Measurements from ENCODE around the gene ELK1. TPM values are rescaled to one million over a fixed set of nuclear protein-coding genes. Genes with fewer than 3 reads are reported as not detected.

Gene ELK1
- total and polyA plus RNA-seq, 3 donors from 2014 or later: 70.9 to 114 (median 102) TPM

DNA sequence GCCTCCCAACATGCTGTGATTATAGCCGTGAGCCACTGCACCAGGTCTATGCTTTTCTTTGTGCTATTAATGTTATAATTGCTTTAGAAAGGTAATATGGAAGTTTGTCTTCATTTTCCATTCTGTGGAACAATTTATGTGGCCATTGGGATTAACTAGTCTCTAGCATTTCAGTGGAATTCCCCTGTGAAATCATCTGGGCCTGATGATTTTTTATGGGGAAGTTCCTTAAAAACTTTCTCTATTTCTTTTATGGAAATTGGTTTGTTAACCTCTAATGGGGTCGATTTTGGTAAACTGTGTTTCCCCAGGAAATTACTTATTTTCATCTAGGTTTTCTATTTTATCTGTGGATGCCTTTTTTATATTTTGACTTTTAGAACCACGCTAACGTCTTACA is 56.8 kb downstream of the ELK1 start:
- H3K36me3 ChIP-seq (ENCODE audit: low read depth, missing control alignments): no peaks in the 10 kb centered on the region
- no peak for DNase-seq
- H3K4me3 ChIP-seq: no peak overlapping the region
- H3K4me1 ChIP-seq: no peaks in the 10 kb centered on the region
- WGBS, 2 donors: 93 to 94% methylated on average over 4 of the region's 4 CpGs
- H3K9me3 ChIP-seq: no peaks in the 10 kb centered on the region
- H3K27me3 ChIP-seq: no peaks in the 10 kb centered on the region
- TF ChIP-seq, protein P1, sequence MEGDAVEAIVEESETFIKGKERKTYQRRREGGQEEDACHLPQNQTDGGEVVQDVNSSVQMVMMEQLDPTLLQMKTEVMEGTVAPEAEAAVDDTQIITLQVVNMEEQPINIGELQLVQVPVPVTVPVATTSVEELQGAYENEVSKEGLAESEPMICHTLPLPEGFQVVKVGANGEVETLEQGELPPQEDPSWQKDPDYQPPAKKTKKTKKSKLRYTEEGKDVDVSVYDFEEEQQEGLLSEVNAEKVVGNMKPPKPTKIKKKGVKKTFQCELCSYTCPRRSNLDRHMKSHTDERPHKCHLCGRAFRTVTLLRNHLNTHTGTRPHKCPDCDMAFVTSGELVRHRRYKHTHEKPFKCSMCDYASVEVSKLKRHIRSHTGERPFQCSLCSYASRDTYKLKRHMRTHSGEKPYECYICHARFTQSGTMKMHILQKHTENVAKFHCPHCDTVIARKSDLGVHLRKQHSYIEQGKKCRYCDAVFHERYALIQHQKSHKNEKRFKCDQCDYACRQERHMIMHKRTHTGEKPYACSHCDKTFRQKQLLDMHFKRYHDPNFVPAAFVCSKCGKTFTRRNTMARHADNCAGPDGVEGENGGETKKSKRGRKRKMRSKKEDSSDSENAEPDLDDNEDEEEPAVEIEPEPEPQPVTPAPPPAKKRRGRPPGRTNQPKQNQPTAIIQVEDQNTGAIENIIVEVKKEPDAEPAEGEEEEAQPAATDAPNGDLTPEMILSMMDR (IDR thresholded peaks at IDR 0.05): no peak
- no peak overlapping the region for H3K27ac ChIP-seq
- intact Hi-C loops (cut with DNase I; ENCODE audit: low total_unique reads): no loop called here

DNA sequence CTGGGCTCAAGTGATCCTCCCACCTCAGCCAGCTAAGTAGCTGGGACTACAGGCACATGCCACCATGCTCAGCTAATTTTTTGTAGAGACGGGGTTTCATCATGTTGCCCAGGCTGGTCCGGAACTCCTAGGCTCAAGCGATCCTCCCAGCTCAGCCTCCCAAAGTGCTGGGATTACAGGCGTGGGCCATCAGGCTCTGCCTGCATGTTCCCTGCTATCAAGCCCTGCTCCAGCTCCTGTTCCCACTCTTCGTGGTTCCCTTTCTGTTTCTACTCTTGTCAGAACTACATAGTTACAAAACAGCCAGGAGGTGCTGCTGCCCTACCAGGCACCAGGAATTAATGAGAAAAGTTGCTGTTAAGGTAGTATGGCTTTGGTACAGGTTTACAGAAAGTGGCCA is 59.4 kb downstream of the ELK1 start:
- Histone ChIP-seq H3K27me3 (no peaks in the 10 kb centered on the region), H3K4me1 (no peaks in the 10 kb centered on the region), H3K4me3 (no peak overlapping the region), H3K9me3 (no peaks in the 10 kb centered on the region), H3K36me3 (ENCODE audit: low read depth, missing control alignments) (no peaks in the 10 kb centered on the region), H3K27ac (no peak overlapping the region)
- intact Hi-C loops (cut with DNase I; ENCODE audit: low total_unique reads): no loop called here
- TF ChIP-seq POLR2A (IDR thresholded peaks at IDR 0.05): no peak
- TF ChIP-seq, protein P1 (IDR thresholded peaks at IDR 0.05): no peak
- WGBS, 2 donors: 40 to 83% methylated on average over 1 to 5 of the region's 5 CpGs
- DNase-seq: no peak

DNA sequence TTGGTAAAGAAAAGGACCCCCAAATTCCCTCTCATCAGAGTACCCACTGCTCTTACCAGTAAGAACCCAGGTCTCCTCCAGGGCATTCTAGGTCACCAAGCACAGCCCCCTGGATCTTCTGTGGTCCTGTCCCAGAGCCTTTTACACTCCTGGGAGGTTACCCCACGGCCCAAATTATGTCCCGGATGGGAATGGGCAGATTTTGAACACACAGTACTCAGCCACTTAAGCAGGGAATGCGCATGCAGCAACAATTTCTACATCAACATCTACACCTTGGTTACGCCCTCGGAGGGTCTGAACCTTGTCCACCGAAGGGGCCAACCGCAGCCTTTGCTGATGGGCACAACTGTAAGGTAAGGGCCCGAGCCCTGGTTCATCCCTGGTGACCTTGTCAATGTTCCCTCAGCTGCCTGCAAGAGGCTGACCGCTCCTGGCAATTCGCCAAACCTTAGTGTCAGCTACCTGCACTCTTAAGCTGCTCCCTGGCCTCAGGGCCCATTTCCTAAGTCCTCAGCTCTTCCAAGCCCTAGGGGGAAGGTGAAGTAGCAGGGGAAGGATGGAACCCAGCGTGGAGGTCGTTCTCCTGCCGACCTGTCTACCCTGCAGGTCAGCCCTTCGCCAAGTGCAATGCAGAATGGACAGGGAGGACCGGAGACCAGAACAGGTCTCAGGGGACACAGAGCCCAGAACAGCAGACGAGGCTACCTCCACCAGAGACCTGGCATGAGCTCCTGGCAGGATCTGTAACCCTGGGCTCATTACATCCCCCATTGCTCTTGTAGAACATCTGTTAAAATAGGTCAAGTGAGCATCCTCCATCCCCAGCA is 62.2 kb downstream of the ELK1 start:
- WGBS, 2 donors: 83 to 100% methylated on average over 1 to 15 of the region's 16 CpGs
- Histone ChIP-seq H3K27ac (no peak overlapping the region), H3K9me3 (no peaks in the 10 kb centered on the region), H3K4me3 (no peak overlapping the region), H3K27me3 (no peaks in the 10 kb centered on the region), H3K36me3 (ENCODE audit: low read depth, missing control alignments) (no peaks in the 10 kb centered on the region), H3K4me1 (peaks cover 6% of the 10 kb centered on the region)
- no peak for TF ChIP-seq POLR2A (IDR thresholded peaks at IDR 0.05)
- TF ChIP-seq, protein P1 (IDR thresholded peaks at IDR 0.05): no peak
- DNase-seq: no peak
- intact Hi-C loops (cut with DNase I; ENCODE audit: low total_unique reads): no loop called here

DNA sequence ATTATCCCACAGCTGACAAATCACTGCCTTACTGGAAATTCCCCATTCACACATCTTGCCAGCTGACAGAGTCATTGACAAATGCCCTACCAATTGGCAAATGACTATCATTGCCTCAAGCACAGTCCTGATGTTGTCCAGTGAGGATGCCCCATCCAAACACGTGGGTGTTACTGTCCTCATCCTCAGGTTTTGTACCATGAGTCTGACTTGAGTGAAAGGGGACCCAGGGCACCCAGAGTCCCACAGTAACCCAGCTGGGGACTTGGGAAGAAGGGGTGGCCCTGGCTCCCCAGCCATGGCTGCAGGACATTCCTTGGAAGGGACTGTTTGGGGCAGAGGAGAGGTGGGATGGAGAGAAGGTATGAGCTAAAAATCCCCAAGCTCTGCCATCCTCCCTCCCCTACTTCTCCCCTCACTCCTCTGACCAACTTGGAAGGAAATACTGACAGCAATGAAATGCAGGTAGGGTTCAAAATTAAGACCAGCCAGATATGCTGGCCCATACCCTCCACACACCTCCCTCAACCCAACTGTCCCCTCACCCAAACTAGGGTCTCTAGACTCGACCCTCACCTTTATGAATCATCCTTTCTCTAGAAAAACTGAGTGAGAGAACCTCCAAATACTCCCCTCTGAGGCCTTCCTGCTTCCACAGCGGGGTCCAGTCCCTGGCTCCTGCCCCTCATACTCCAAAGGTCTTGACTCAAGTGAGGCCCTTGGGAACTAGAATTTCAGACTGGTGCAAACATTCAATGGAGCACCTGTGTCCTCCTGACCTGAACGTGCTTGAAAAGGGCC is 63.1 kb downstream of the ELK1 start:
- no peak for TF ChIP-seq POLR2A (IDR thresholded peaks at IDR 0.05)
- TF ChIP-seq, protein P1 (IDR thresholded peaks at IDR 0.05): no peak
- DNase-seq: no peak
- Histone ChIP-seq H3K27me3 (no peaks in the 10 kb centered on the region), H3K36me3 (ENCODE audit: low read depth, missing control alignments) (no peaks in the 10 kb centered on the region), H3K4me1 (peaks cover 6% of the 10 kb centered on the region), H3K4me3 (no peak overlapping the region), H3K27ac (no peak overlapping the region), H3K9me3 (no peaks in the 10 kb centered on the region)
- intact Hi-C loops (cut with DNase I; ENCODE audit: low total_unique reads): no loop called here
- 82 to 100% methylated on average over 2 to 4 of the region's 4 CpGs for WGBS, 2 donors

Data from testis (tissue), 3 donors.